Loucy (cell line): ENCODE measurements around the gene CYGB.

Experiments
- H2AFZ ChIP-seq: fragments of 200-600 bp; sonication (generic); 2 replicates; pipeline ENCODE4 v1.6.0; 2016; ENCODE audit warnings: antibody characterized with exemption, mild to moderate bottlenecking, low read length, moderate library complexity
- H3F3A ChIP-seq: fragments of 200-600 bp; 2 replicates; pipeline ENCODE4 v1.6.0; 2016; ENCODE audit warnings: antibody characterized with exemption, low read depth, mild to moderate bottlenecking
- H3K27me3 ChIP-seq: fragments of 200-600 bp; sonication (generic); 2 replicates; pipeline ENCODE4 v1.6.1; 2014; ENCODE audit warnings: low read length, mild to moderate bottlenecking; ENCODE audit not compliant: insufficient read depth, poor library complexity, severe bottlenecking
- H3K36me3 ChIP-seq: fragments of 200-600 bp; sonication (generic); 2 replicates; pipeline ENCODE4 v1.6.1; 2016; ENCODE audit warnings: low read length; ENCODE audit not compliant: insufficient read depth
- H3K4me1 ChIP-seq: fragments of 200-600 bp; sonication (generic); 2 replicates; pipeline ENCODE4 v1.5.1; 2014; ENCODE audit warnings: low read length, mild to moderate bottlenecking; ENCODE audit not compliant: insufficient read depth, poor library complexity, severe bottlenecking
- H3K4me2 ChIP-seq: fragments of 200-600 bp; sonication (generic); 2 replicates; pipeline ENCODE4 v1.6.0; 2014; ENCODE audit warnings: antibody characterized with exemption, low read length, low read depth, mild to moderate bottlenecking; ENCODE audit not compliant: poor library complexity, severe bottlenecking
- H3K4me3 ChIP-seq: fragments of 200-600 bp; sonication (generic); 2 replicates; pipeline ENCODE4 v1.5.1; 2014; ENCODE audit warnings: low read length, mild to moderate bottlenecking, mixed read lengths; ENCODE audit not compliant: poor library complexity, severe bottlenecking
- H3K79me2 ChIP-seq: fragments of 200-600 bp; sonication (generic); 2 replicates; pipeline ENCODE4 v1.6.1; 2014; ENCODE audit warnings: low read length; ENCODE audit not compliant: insufficient read depth
- H3K9ac ChIP-seq: fragments of 200-600 bp; sonication (generic); 2 replicates; pipeline ENCODE4 v1.6.0; 2014; ENCODE audit warnings: mild to moderate bottlenecking, low read depth, low read length, moderate library complexity; ENCODE audit not compliant: poor library complexity, severe bottlenecking
- H3K9me2 ChIP-seq: fragments of 200-600 bp; sonication (generic); replicated peaks from 2 replicates; pipeline ENCODE4 v1.6.1; 2016; ENCODE audit warnings: low read depth, low read length, mixed read lengths
- H3K9me3 ChIP-seq: fragments of 200-600 bp; sonication (generic); 2 replicates; pipeline ENCODE4 v1.6.1; 2014; ENCODE audit warnings: mild to moderate bottlenecking, antibody characterized with exemption, low read length, low read depth; ENCODE audit not compliant: insufficient read depth
- H4K20me1 ChIP-seq: fragments of 200-600 bp; sonication (generic); 2 replicates; pipeline ENCODE4 v1.6.0; 2014; ENCODE audit warnings: antibody characterized with exemption, low read length, mild to moderate bottlenecking; ENCODE audit not compliant: insufficient read depth, poor library complexity, severe bottlenecking
- CTCF ChIP-seq: fragments of 200-600 bp; sonication (generic); conservative IDR thresholded peaks from 2 replicates; pipeline ENCODE4 v1.5.1; 2014; ENCODE audit warnings: mild to moderate bottlenecking, antibody characterized with exemption, low read length
- EZH2phosphoT487 ChIP-seq: fragments of 200-600 bp; IDR thresholded peaks from 2 replicates; pipeline ENCODE4 v1.6.1; 2018; ENCODE audit warnings: antibody characterized with exemption, mild to moderate bottlenecking, moderate library complexity, borderline replicate concordance

CYGB gene

GRCh38 chr17:76554131-76554530 is 16.6 kb upstream of the CYGB start:
- Histone ChIP-seq H3K9me3 (no peaks in the 10 kb centered on the region), H3K27me3 (peaks cover 6% of the 10 kb centered on the region), H3F3A (peaks cover 6% of the 10 kb centered on the region; the same call in 1 of the 2 replicates), H3K36me3 (no peaks in the 10 kb centered on the region), H3K4me1 (peaks cover 59% of the 10 kb centered on the region), H3K4me2 (peak overlapping the region; percentile 54), H3K79me2 (peaks cover 27% of the 10 kb centered on the region), H3K9ac (peak overlapping the region; percentile 67), H3K4me3 (peak overlapping the region; percentile 34), H2AFZ (no peak overlapping the region), H3K9me2 (no peaks in the 10 kb centered on the region), H4K20me1 (peaks cover 13% of the 10 kb centered on the region)
- no peak for TF ChIP-seq CTCF
- no peak for TF ChIP-seq EZH2phosphoT487

GRCh38 chr17:76553178-76553908 is 15.8 kb upstream of the CYGB start:
- Histone ChIP-seq H3K4me1 (peaks cover 63% of the 10 kb centered on the region), H3K9me3 (no peaks in the 10 kb centered on the region), H2AFZ (no peak overlapping the region), H3K79me2 (peaks cover 26% of the 10 kb centered on the region), H3K36me3 (no peaks in the 10 kb centered on the region), H3F3A (peaks cover 6% of the 10 kb centered on the region; the same call in 1 of the 2 replicates), H3K4me3 (peak overlapping the region; percentile 34), H3K9me2 (no peaks in the 10 kb centered on the region), H4K20me1 (peaks cover 5% of the 10 kb centered on the region), H3K4me2 (peak overlapping the region; percentile 54), H3K27me3 (peaks cover 6% of the 10 kb centered on the region), H3K9ac (peak overlapping the region; percentile 67)
- TF ChIP-seq EZH2phosphoT487 (no peak), CTCF (no peak)

GRCh38 chr17:76551685-76552084 is 14.2 kb upstream of the CYGB start:
- Histone ChIP-seq H3K9ac (peak overlapping the region; percentile 66), H3K4me3 (no peak overlapping the region), H3K9me3 (no peaks in the 10 kb centered on the region), H3K36me3 (no peaks in the 10 kb centered on the region), H3K4me2 (no peak overlapping the region), H3K4me1 (peaks cover 69% of the 10 kb centered on the region), H3K27me3 (no peaks in the 10 kb centered on the region), H4K20me1 (no peaks in the 10 kb centered on the region), H3K9me2 (no peaks in the 10 kb centered on the region), H3F3A (peaks cover 8% of the 10 kb centered on the region; the same call in 1 of the 2 replicates), H3K79me2 (peaks cover 15% of the 10 kb centered on the region), H2AFZ (no peak overlapping the region)
- TF ChIP-seq CTCF, result no peak
- TF ChIP-seq EZH2phosphoT487, result no peak
